ENCODE data around the gene SND1.

SND1 gene

DNA sequence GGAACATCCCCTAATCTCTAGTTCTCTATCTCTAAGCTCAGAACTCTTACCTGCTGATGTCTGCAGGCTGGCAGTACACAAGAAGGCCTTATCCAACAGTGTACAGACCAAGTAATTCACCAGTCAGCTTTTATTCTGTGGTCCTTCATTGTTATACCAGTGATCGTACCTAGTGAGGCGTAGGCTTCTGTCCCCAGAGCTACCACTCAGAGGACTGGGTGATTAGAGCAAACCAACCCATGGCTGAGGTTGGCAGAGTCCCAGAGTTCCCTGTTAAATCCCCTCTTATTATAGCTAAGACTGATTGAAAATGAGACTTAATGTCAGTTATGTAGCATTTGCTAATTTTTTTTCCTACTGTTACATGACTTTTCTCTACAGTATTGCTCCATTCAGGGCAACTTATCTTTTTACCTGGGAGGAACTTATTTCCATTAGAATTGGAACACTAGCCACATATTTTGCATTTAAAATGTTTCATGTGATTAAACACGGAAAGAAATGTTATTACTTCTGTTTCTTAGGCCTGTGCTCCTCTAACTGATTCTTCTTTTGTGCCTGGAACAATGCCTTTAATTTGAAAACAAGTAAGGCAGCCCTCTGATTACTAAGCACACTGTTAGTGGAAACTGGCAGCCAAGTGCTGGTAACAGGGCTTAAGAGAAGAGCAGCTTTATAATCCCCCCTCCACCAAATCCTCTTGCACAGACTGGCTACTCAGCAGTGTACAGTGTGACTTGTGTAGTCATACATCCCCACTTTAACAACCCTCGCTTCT is 252.1 kb downstream of the SND1 start:
- DNase-seq = no peak
- Mint-ChIP-seq H3K4me3 (no peak overlapping the region), H3K4me1 (ENCODE audit: low read depth) (peaks cover 57% of the 10 kb centered on the region), H3K27me3 (no peaks in the 10 kb centered on the region), H3K36me3 (ENCODE audit: low read depth) (peaks cover 67% of the 10 kb centered on the region), H3K27ac (peak overlapping the region; percentile 74), H3K9me3 (no peaks in the 10 kb centered on the region)

DNA sequence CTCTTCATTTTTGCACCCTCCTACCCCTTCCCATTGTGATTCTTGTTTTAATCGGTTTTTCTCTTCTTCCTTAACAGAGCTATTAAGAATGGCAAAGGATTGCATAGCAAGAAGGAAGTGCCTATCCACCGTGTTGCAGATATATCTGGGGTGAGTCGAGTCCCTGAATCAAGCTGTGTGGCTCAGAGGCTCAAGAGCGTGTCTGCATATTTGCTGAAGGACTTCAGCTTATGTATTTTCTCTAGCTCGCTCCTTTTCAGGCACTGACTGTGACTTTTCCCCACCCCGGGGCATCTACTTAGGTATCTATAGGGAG is 252.6 kb downstream of the SND1 start:
- H3K27ac Mint-ChIP-seq = peak overlapping the region; percentile 74
- H3K4me1 Mint-ChIP-seq (ENCODE audit: low read depth) = peaks cover 58% of the 10 kb centered on the region
- DNase-seq = no peak
- H3K27me3 Mint-ChIP-seq = no peaks in the 10 kb centered on the region
- no peaks in the 10 kb centered on the region for H3K9me3 Mint-ChIP-seq
- H3K36me3 Mint-ChIP-seq (ENCODE audit: low read depth) = peaks cover 72% of the 10 kb centered on the region
- H3K4me3 Mint-ChIP-seq = no peak overlapping the region

DNA sequence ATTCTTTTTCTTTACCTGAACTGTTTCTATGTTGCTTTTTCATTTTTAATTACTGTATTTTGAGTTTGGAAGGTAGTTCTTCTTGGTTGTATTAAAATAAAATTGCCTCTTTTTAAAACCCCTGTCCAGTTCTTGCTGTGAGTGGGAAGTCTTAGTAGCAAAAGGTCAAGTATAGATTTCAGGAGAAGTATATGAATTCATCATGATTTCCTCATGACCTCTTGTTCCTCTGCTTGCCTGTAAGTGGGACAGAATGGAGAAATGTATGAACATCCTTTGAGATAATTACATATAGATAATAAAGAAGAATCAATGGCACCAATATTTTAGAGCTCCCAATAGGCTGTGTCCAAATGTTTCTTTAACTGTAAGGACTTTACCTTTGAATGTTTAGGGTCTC is 253.0 kb downstream of the SND1 start:
- Mint-ChIP-seq H3K27ac (peak overlapping the region; percentile 74), H3K36me3 (ENCODE audit: low read depth) (peaks cover 76% of the 10 kb centered on the region), H3K27me3 (no peaks in the 10 kb centered on the region), H3K4me1 (ENCODE audit: low read depth) (peaks cover 60% of the 10 kb centered on the region), H3K4me3 (no peak overlapping the region), H3K9me3 (no peaks in the 10 kb centered on the region)
- no peak for DNase-seq

DNA sequence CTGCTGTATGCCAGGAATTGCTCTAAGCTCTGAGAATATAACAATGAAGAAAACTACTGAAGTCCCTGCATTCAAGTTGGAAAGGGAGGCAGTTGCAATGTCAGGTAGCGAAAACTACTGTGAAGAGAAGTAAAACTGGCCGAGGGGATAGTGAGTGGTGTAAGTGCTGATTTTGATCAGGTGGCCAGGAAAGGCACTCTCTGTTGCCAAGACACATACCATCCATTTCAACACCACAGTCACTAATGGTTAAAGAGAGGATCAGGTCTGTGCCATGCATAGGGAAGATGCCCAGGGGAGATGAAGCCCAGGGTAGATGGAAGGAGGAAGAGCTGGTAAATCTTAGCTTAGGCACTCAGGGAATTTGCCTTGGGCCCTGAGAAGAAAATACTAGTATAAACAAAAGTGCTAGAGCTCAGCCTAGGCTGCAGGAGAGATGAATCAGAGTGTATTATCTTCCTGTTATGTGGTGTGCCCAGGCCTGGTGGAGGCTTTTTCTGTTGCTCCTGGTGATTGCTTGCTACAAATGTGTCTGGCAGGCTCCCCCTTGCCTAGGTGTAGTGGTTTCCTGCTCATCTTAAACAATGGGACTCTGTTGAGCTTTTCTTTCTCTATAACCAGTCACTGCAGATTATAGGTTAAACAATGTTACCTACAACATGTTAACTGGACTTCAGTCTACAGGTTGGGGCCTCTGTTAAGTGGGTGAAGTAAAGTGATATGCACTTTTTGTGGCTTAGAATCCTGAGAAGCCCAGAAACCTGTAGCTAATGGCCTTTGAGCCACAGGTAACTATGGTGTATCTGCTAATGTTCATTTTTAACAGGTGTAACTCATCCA is 253.7 kb downstream of the SND1 start:
- Mint-ChIP-seq H3K36me3 (ENCODE audit: low read depth) (peaks cover 82% of the 10 kb centered on the region), H3K27me3 (no peaks in the 10 kb centered on the region), H3K4me1 (ENCODE audit: low read depth) (peaks cover 62% of the 10 kb centered on the region), H3K9me3 (no peaks in the 10 kb centered on the region), H3K4me3 (no peak overlapping the region), H3K27ac (peak overlapping the region; percentile 75)
- no peak for DNase-seq

DNA sequence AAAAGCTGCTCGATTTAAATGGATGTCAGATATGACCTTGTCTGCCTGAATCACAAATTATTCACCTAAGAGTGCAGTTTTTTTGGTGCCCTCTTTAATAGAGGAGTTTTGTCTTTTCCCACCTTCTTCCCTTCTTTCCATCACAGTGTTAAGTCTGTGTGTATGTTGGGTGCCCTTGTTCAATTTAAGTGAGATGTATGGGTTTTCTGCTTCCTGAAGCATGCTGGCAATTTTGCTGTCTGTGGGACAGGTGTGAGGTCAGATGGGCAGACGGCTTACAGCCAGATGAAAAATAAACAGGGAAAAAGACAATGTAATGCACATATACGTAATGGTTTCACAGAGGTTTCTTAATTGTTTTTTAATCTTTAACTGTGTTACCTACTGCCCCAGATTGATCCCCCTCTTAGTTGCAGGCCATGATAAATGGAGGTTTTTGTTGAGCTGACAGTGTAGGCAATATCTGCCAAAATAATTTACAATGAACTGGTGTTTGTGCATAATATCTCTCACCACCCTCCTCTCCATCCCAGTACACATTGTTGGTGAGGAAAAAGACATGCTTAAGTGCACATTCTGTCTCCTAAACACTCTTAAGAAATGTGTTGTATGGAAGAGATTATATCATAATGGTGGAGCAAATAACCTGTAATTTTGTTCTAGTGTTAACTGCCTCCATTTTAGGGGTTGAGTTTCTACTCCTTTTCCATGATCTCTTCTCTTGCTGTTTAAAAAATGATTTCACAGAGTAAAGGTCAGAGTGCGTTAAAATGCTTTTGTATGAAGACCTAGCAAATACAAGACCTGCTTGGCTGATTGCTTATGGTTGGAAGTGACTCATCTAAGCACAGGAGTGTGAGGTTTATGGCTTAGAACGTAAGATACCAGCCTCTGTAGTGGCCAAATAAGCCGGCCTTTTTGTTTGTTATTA is 255.4 kb downstream of the SND1 start:
- Mint-ChIP-seq H3K27ac (peak overlapping the region; percentile 44), H3K4me3 (no peak overlapping the region), H3K4me1 (ENCODE audit: low read depth) (peaks cover 69% of the 10 kb centered on the region)

DNA sequence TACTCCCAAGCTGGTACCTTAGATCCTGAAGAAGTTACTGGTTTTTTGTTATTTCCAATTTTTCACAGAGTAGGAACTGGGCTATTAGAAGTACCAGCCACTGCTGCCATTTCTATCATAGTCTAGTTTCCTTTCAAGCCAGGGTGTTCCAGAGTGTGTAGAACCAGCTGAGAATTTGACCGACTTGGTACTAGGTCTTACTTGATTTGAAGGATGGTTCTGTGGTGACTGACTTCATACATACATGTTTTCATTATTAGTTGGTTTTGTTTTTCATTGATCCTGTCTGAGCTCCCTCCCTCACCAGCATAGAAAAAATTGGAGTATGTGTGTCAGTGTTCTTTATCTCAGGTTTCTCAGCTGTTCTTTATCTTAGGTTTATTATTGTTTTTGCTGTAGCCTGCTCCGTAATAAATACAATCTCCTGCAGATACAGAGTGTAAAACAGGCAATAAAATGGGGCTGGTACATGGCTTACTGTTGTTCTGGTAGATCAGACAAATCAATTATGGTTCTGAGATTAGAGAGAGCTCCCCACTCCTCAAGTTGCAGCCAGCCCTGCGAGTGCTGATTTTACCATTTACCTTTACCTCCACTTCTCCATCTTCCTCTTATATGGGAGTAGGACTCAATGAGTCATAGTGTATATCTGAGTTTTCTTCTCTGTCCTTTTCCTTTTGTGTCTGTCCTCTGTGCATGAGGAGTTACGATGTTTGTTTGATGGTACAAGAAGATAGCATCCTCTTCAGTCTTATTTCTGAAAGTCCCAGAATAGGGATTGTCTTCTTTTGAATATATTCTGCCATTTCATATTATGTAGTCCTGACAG is 256.6 kb downstream of the SND1 start:
- peak overlapping the region; percentile 27 for H3K27ac Mint-ChIP-seq
- H3K4me3 Mint-ChIP-seq = no peak overlapping the region
- no peaks in the 10 kb centered on the region for H3K27me3 Mint-ChIP-seq
- H3K9me3 Mint-ChIP-seq = no peaks in the 10 kb centered on the region
- peaks cover 79% of the 10 kb centered on the region for H3K36me3 Mint-ChIP-seq (ENCODE audit: low read depth)
- no peak for DNase-seq
- peaks cover 65% of the 10 kb centered on the region for H3K4me1 Mint-ChIP-seq (ENCODE audit: low read depth)

More for the DNA sequence above, 255.4 kb downstream of the SND1 start:
- Mint-ChIP-seq H3K9me3 (no peaks in the 10 kb centered on the region), H3K27me3 (no peaks in the 10 kb centered on the region), H3K36me3 (ENCODE audit: low read depth) (peaks cover 84% of the 10 kb centered on the region)
- no peak for DNase-seq

DNA sequence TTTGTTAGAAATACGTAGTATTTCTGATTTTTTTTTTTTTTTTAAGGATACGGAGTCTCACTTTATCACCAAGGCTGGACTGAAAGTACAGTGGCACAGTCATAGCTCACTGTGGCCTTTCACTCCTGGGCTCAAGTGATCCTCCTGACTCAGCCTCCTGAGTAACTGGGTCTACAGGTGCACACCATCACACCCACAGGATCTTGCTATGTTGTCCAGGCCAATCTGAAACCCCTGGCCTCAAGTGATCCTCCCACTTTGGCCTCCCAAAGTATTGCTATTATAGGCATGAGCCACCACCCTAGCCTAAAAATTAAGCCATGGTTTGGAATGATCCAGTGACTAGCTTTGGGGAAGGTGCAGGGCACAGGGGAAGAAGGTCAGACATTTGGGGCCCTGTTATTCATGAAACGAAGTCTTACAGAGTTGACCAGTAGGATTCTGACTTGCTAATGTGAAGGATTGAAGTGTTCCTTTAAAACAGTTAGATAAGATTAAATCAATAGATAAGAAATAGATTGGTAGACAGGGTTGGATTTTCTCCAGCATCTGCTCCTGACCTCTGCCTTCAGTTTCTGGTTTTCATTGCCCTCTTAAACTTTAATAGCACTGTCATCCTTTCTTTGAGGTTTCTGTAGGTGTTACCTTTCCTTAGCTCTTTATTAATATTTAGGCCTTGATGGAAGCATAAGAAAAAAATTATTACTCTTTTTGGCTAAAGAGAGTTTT is 257.6 kb downstream of the SND1 start:
- Mint-ChIP-seq H3K36me3 (ENCODE audit: low read depth) (peaks cover 71% of the 10 kb centered on the region), H3K4me3 (no peak overlapping the region), H3K4me1 (ENCODE audit: low read depth) (peaks cover 56% of the 10 kb centered on the region), H3K27me3 (no peaks in the 10 kb centered on the region), H3K27ac (no peak overlapping the region), H3K9me3 (no peaks in the 10 kb centered on the region)
- DNase-seq = no peak

DNA sequence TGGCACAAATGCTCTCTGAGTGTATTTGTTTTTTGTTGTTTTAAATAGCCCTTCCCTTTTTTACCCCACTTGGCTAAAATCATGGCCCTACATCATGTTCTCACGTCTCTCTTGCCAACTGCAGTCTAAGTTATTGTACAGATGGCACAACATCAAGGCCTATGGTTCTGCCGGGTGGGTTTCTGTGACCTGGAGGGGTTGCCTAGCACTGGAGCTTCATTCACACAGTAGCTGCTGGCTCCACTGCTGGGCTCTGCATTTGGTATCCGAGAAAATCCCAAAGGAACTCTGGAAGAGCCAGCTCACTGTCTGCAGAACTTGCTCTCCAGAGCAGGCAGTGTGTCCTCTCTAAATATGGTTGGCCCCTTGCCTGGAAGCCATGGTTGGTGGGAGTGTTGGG is 258.7 kb downstream of the SND1 start:
- Mint-ChIP-seq H3K4me1 (ENCODE audit: low read depth) (peaks cover 45% of the 10 kb centered on the region), H3K27ac (no peak overlapping the region), H3K27me3 (no peaks in the 10 kb centered on the region), H3K36me3 (ENCODE audit: low read depth) (peaks cover 60% of the 10 kb centered on the region), H3K4me3 (no peak overlapping the region), H3K9me3 (no peaks in the 10 kb centered on the region)
- DNase-seq = no peak

DNA sequence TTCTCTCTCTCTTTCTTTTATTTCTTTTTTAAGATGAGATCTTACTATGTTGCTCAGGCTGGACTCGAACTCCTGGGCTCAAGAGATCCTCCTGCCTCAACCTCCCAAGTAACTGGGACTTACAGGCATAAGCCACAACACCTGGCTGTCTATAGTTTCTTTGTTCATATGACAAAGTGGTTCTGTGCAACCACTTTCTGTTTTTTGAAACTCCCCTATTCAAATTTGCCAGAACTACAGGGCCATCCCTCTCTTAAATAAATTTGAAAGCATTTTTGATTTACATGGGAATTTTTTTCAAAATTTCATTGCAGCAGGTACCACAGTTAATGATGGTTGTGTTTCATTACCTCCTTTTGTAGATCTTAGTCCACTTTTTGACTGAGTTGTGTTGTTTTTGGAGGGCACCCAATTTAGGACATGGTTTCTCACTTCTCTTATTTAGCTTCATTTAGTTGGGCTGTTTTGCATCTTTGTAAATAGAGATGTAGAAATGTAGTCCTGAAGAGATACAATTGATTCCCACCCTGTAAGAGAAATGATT is 260.0 kb downstream of the SND1 start:
- H3K36me3 Mint-ChIP-seq (ENCODE audit: low read depth) = peaks cover 46% of the 10 kb centered on the region
- no peak overlapping the region for H3K4me3 Mint-ChIP-seq
- DNase-seq = no peak
- no peak overlapping the region for H3K27ac Mint-ChIP-seq
- H3K4me1 Mint-ChIP-seq (ENCODE audit: low read depth) = peaks cover 31% of the 10 kb centered on the region
- H3K27me3 Mint-ChIP-seq = no peaks in the 10 kb centered on the region
- no peaks in the 10 kb centered on the region for H3K9me3 Mint-ChIP-seq

DNA sequence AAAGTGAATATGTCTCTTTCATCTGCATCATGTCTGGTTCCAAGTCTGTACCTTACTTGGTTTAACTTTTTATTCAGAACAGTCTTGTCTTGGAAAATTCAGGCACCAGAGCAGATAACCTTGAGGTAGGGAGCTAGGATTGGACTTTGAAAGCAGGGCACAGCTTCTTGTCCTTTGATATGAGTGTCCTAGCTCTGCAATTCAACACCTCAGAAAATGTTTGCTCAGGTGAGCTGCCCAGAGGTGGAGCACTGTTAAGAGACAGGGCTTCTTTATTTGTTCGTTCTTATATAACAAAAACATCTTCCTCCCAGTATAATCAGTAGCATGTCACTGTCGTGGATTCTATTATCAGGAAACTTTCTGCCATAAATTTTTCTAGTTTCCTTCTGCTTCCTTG is 260.9 kb downstream of the SND1 start:
- Mint-ChIP-seq H3K36me3 (ENCODE audit: low read depth) (peaks cover 38% of the 10 kb centered on the region), H3K27me3 (no peaks in the 10 kb centered on the region), H3K4me3 (no peak overlapping the region), H3K9me3 (no peaks in the 10 kb centered on the region), H3K4me1 (ENCODE audit: low read depth) (peaks cover 26% of the 10 kb centered on the region), H3K27ac (no peak overlapping the region)
- no peak for DNase-seq

DNA sequence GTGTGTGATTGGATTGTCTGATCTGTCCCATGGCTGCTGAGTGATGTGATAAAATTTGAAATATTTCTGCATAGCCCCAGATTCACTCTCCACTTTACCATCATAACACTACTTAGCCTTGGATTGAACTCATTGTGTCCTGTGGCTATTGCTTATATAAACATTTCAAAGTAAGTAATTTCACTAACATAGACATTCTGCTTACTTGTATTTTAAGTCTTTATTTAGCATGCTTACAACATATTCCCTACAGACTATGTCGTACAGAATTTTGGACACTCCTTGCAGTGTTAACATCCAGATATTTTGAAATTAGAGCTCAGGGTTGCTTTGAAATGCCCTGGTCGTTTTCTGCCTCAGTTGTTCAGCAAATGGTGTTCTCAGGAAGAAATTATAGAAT is 261.7 kb downstream of the SND1 start:
- H3K4me1 Mint-ChIP-seq (ENCODE audit: low read depth) = peaks cover 23% of the 10 kb centered on the region
- H3K27me3 Mint-ChIP-seq = no peaks in the 10 kb centered on the region
- no peak overlapping the region for H3K27ac Mint-ChIP-seq
- no peak for DNase-seq
- no peak overlapping the region for H3K4me3 Mint-ChIP-seq
- H3K9me3 Mint-ChIP-seq = no peaks in the 10 kb centered on the region
- H3K36me3 Mint-ChIP-seq (ENCODE audit: low read depth) = peaks cover 33% of the 10 kb centered on the region

DNA sequence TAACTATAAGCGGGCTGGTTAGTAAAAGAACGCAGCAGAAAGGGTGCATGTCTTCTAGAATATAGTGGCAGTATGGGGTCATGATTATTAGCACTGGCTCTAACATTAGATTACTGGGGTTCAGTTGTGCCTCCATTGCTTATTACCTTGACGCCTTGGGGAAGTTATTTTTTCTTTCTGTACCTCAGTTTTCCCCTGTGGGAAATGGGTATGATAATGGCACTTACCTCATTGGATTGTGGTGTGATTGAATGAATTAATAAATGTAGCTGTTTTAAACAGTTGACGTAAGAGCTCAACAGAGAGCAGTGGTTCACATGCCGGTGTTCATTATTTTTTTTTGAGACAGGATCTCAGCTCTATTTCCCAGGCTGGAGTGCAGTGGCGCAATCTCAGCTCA is 262.7 kb downstream of the SND1 start:
- Mint-ChIP-seq H3K36me3 (ENCODE audit: low read depth) (peaks cover 25% of the 10 kb centered on the region), H3K4me1 (ENCODE audit: low read depth) (peaks cover 19% of the 10 kb centered on the region), H3K27me3 (no peaks in the 10 kb centered on the region), H3K4me3 (no peak overlapping the region), H3K27ac (no peak overlapping the region), H3K9me3 (no peaks in the 10 kb centered on the region)
- DNase-seq = no peak

DNA sequence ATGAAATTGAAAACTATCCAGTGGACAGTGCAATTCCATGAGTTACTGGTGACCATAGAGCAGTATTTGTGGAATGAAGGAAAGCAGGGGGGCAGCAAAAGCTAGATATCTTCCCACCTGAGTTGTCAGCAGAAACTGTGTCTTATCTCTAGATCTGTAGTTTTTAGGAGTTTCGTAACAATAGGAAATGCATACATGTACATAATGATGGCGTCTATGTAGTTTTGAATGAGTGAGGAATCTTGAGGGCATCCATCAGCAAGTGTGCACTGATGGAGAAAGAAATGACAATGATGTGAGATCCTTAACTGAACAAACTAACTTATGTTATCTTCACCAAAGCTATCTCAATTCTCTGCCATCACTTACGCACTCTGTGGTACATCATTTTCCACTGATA is 264.7 kb downstream of the SND1 start:
- Mint-ChIP-seq H3K4me3 (no peak overlapping the region), H3K27ac (no peak overlapping the region), H3K4me1 (ENCODE audit: low read depth) (peaks cover 28% of the 10 kb centered on the region), H3K36me3 (ENCODE audit: low read depth) (peaks cover 18% of the 10 kb centered on the region), H3K27me3 (no peaks in the 10 kb centered on the region), H3K9me3 (no peaks in the 10 kb centered on the region)
- DNase-seq = no peak
